Osteocyte (in vitro differentiated cells): Measurements from ENCODE around the gene DNAI1. TPM values are rescaled to one million over a fixed set of nuclear protein-coding genes. Genes with fewer than 3 reads are reported as not detected.

Experiments
- DNase-seq: peaks from one replicate; pipeline ENCODE4 v3.0.0; 2021; ENCODE audit warnings: mixed read lengths; ENCODE audit not compliant: unreplicated experiment; ENCODE audit errors: extremely low spot score
- H3K27ac Mint-ChIP-seq: one replicate; pipeline ENCODE4 v1.8.0; 2021; ENCODE audit warnings: mild to moderate bottlenecking, mixed read lengths; ENCODE audit not compliant: unreplicated experiment
- H3K27me3 Mint-ChIP-seq: one replicate; pipeline ENCODE4 v1.8.0; 2021; ENCODE audit warnings: mixed read lengths; ENCODE audit not compliant: unreplicated experiment
- H3K36me3 Mint-ChIP-seq: one replicate; pipeline ENCODE4 v1.8.0; 2021; ENCODE audit warnings: mixed read lengths; ENCODE audit not compliant: unreplicated experiment
- H3K4me1 Mint-ChIP-seq: one replicate; pipeline ENCODE4 v1.8.0; 2021; ENCODE audit warnings: mixed read lengths; ENCODE audit not compliant: unreplicated experiment
- H3K4me3 Mint-ChIP-seq: one replicate; pipeline ENCODE4 v1.8.0; 2021; ENCODE audit warnings: mild to moderate bottlenecking, moderate library complexity, mixed read lengths; ENCODE audit not compliant: unreplicated experiment
- H3K9me3 Mint-ChIP-seq: one replicate; pipeline ENCODE4 v1.8.0; 2021; ENCODE audit warnings: mixed read lengths; ENCODE audit not compliant: unreplicated experiment
- CTCF ChIP-seq: fragments of 200-600 bp; sonication (generic); IDR thresholded peaks from 2 replicates; pipeline ENCODE4 v1.5.0; 2021; ENCODE audit warnings: antibody characterized with exemption, mild to moderate bottlenecking, moderate library complexity
- total RNA-seq: library from RNA; stranded (reverse); gene quantifications from 2 replicates; pipeline ENCODE4 v1.2.1, GENCODE V29; 2021

Gene DNAI1
- total RNA-seq, 1 donor from 2014 or later = not detected

GRCh38 chr9:34562135-34562745 lies 103.6 kb downstream of the DNAI1 start:
- Mint-ChIP-seq H3K4me1 (peaks cover 18% of the 10 kb centered on the region), H3K36me3 (peaks cover 4% of the 10 kb centered on the region), H3K27ac (no peak overlapping the region), H3K27me3 (peaks cover 31% of the 10 kb centered on the region), H3K4me3 (no peak overlapping the region), H3K9me3 (peaks cover 5% of the 10 kb centered on the region)
- peak; percentile 48 for TF ChIP-seq CTCF
- DNase-seq = no peak

GRCh38 chr9:34563262-34563661 lies 104.7 kb downstream of the DNAI1 start:
- Mint-ChIP-seq H3K36me3 (peaks cover 4% of the 10 kb centered on the region), H3K27me3 (peaks cover 38% of the 10 kb centered on the region), H3K9me3 (peaks cover 5% of the 10 kb centered on the region), H3K27ac (no peak overlapping the region), H3K4me1 (peaks cover 18% of the 10 kb centered on the region), H3K4me3 (no peak overlapping the region)
- no peak for DNase-seq
- no peak for TF ChIP-seq CTCF

GRCh38 chr9:34564617-34565016 lies 106.0 kb downstream of the DNAI1 start:
- no peak for TF ChIP-seq CTCF
- Mint-ChIP-seq H3K9me3 (peaks cover 5% of the 10 kb centered on the region), H3K4me1 (peaks cover 9% of the 10 kb centered on the region), H3K27me3 (peaks cover 38% of the 10 kb centered on the region), H3K36me3 (peaks cover 4% of the 10 kb centered on the region), H3K27ac (no peak overlapping the region), H3K4me3 (no peak overlapping the region)
- no peak for DNase-seq

GRCh38 chr9:34565856-34566255 lies 107.3 kb downstream of the DNAI1 start:
- peaks cover 5% of the 10 kb centered on the region for H3K9me3 Mint-ChIP-seq
- peaks cover 1% of the 10 kb centered on the region for H3K4me1 Mint-ChIP-seq
- no peak overlapping the region for H3K27ac Mint-ChIP-seq
- peaks cover 4% of the 10 kb centered on the region for H3K36me3 Mint-ChIP-seq
- TF ChIP-seq CTCF = no peak
- peaks cover 42% of the 10 kb centered on the region for H3K27me3 Mint-ChIP-seq
- H3K4me3 Mint-ChIP-seq = no peak overlapping the region
- DNase-seq = no peak

- Mint-ChIP-seq H3K36me3 (peaks cover 4% of the 10 kb centered on the region), H3K9me3 (peaks cover 5% of the 10 kb centered on the region), H3K4me3 (no peak overlapping the region), H3K4me1 (no peaks in the 10 kb centered on the region), H3K27me3 (peaks cover 42% of the 10 kb centered on the region), H3K27ac (no peak overlapping the region)
- no peak for TF ChIP-seq CTCF
- DNase-seq = no peak
These were observed 107.7 kb downstream of the DNAI1 start for GRCh38 chr9:34566322-34566721.
